Astrocyte of the spinal cord (primary cell): Measurements from ENCODE around the gene PHKA1.
"Not testable (repeated sequence)": the region's sequence is repeated elsewhere in the genome, so short reads cannot be mapped to it uniquely, and the experiment has no call there.

Source experiments
- DNase-seq: peaks from one replicate; pipeline ENCODE4 v3.0.0; 2011; ENCODE audit warnings: low read depth, low spot score
- H3K4me3 ChIP-seq: 2 replicates; pipeline ENCODE4 v1.5.1; 2011; ENCODE audit warnings: low read depth, mild to moderate bottlenecking, low read length, moderate library complexity
- in situ Hi-C: cut with HindIII; loops from 2 replicates; pipeline ENCODE4 v1.10.0; 2017; ENCODE audit warnings: low sequenced_read_pairs
- TF ChIP-seq, protein P1 (sequence below): IDR thresholded peaks from 2 replicates; pipeline ENCODE4 v1.5.1; 2012; ENCODE audit warnings: low read depth, mild to moderate bottlenecking, low read length, inconsistent platforms

Gene PHKA1

DNA sequence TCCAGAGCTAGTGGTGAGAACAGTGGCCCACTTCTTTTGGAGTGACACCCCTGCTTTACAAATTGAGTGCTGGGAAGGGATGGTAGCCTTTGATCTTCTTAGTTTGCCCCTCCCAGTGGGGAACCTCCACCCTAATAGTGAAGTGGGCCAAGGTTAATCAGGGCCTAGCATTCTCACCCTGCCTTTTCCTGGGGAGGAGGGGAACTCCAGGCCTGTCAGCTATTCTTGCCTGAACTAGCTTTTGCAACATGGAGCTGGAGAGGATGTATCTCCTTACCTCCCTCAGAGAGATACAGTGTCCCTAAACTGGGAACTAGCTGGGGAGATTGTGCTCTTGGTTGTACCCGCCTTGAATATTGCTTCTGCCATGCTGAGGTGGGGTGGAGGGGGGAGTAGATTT lies 20.6 kb downstream of the PHKA1 start:
- TF ChIP-seq, protein P1, sequence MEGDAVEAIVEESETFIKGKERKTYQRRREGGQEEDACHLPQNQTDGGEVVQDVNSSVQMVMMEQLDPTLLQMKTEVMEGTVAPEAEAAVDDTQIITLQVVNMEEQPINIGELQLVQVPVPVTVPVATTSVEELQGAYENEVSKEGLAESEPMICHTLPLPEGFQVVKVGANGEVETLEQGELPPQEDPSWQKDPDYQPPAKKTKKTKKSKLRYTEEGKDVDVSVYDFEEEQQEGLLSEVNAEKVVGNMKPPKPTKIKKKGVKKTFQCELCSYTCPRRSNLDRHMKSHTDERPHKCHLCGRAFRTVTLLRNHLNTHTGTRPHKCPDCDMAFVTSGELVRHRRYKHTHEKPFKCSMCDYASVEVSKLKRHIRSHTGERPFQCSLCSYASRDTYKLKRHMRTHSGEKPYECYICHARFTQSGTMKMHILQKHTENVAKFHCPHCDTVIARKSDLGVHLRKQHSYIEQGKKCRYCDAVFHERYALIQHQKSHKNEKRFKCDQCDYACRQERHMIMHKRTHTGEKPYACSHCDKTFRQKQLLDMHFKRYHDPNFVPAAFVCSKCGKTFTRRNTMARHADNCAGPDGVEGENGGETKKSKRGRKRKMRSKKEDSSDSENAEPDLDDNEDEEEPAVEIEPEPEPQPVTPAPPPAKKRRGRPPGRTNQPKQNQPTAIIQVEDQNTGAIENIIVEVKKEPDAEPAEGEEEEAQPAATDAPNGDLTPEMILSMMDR = no peak
- DNase-seq = no peak
- in situ Hi-C loops = no loop called here
- no peak overlapping the region for H3K4me3 ChIP-seq

DNA sequence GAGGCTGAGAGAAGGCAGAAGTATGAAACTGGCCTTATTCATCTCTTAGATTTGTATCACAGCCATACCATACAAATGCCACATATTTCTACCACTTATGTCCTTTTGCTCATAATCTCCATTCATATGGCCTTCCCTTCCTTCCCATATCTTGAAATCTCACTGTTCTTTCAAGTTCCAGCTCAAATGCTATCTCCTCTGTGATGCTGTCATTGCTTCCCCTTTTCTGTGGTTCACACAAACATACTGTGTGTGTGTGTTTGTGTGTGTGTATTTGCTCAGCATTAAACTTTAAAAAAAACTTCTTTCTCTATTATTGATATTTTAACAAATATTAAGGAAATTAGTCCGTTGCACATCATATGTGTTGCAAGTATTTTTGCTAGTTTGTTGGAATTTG lies 26.7 kb downstream of the PHKA1 start:
- in situ Hi-C loops = no loop called here
- no peak for DNase-seq
- no peak overlapping the region for H3K4me3 ChIP-seq
- TF ChIP-seq, protein P1 = no peak

DNA sequence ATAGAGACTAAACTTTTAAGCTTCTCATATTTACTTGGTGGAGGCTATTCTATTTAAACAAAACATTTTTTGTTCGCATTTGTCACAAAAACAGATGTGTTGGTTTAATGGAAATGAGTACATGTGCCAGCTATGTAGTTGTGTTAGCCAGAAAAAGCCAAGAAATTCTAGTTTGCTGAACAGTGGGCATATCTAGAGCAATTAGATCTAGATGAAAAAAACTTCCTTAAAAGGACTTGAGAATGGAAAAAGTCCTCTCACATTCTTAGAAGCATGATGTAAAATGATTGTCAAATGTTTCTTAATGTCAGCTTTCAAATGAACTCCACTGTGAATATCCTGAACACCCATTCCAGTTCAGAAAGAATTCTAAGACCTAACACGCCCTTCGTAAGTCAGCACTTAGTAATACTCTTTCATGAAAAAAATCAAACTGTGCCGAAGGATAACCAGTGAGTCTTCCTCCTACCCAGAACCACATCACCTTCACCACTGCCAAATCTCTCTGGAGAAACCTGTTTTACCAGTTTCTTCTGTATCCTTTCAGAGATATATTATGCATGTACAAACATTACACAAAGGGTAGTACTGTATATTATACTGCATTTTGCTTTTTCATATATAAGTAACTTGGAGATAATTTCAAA lies 28.2 kb downstream of the PHKA1 start:
- DNase-seq = peak; percentile 49
- TF ChIP-seq, protein P1 = no peak
- no peak overlapping the region for H3K4me3 ChIP-seq
- in situ Hi-C loops = no loop called here

DNA sequence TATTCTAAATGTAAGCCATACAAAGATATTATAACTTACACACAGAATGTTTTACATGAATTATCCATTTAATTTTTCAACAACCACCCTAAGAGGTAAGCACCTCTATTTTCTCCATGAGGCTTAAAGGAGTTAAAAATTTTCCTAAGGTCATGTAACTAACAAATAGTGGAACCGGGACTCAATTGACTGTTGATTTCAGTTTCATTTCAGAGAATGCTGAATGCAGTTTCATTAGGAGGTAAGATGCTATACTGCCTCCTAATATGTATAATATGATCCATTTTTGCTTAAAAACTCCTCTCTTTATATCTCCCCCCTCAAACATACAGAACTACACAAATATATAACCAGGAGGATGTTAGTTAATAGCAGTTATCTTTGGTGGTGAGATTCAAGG lies 29.1 kb downstream of the PHKA1 start:
- in situ Hi-C loops = no loop called here
- no peak overlapping the region for H3K4me3 ChIP-seq
- DNase-seq = no peak
- TF ChIP-seq, protein P1 = no peak

DNA sequence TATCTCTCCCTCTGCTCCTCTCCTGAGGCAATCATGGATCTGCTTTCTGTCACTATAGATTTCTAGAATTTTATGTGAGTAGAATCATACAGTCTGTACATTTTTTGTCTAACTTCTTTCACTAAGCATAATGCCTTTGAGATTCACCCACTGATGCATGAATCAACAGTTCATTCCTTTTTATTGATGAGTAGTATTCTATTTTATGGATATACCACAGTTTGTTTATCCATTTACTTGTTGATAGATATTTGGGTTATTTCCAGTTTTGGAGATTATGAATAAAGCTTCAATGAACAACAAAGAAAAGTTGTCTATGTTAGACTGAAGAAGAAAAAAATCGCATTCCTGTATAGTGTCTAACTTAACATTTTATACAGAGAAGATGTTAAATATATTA lies 30.5 kb downstream of the PHKA1 start:
- no peak overlapping the region for H3K4me3 ChIP-seq
- TF ChIP-seq, protein P1 = no peak
- in situ Hi-C loops = no loop called here
- no peak for DNase-seq

DNA sequence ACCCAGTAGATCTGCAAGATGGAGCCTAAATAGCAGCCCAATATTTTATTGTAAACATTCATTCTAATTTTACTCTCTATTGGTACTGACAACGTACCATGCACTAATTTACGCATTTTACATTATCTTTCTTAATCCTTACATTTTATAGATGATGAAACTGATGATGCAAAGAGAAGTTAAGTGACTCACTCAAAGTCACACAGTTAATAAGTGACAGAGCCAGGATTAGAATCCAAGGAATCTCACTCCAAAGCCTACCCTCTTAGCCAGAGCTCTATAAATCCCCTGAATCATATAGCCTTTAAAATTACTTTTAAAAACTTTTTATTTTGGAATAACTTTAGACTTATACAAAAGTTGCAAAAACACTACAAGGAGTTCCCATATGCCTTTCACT lies 37.6 kb downstream of the PHKA1 start:
- TF ChIP-seq, protein P1 = no peak
- in situ Hi-C loops = no loop called here
- DNase-seq = no peak
- H3K4me3 ChIP-seq = no peak overlapping the region

DNA sequence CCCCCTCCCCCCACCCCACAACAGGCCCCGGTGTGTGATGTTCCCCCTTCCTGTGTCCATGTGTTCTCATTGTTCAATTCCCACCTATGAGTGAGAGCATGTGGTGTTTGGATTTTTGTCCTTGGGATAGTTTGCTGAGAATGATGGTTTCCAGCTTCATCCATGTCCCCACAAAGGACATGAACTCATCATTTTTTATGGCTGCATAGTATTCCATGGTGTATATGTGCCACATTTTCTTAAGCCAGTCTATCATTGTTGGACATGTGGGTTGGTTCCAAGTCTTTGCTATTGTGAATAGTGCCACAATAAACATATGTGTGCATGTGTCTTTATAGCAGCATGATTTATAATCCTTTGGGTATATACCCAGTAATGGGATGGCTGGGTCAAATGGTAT lies 40.2 kb downstream of the PHKA1 start:
- DNase-seq, in situ Hi-C loops: not testable (repeated sequence)

DNA sequence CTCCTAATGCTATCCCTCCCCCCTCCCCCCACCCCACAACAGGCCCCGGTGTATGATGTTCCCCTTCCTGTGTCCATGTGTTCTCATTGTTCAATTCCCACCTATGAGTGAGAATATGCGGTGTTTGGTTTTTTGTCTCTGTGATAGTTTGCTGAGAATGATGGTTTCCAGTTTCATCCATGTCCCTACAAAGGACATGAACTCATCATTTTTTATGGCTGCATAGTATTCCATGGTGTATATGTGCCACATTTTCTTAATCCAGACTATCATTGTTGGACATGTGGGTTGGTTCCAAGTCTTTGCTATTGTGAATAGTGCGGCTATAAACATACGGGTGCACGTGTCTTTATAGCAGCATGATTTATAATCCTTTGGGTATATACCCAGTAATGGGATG lies 44.6 kb downstream of the PHKA1 start:
- H3K4me3 ChIP-seq, in situ Hi-C loops: not testable (repeated sequence)

More for the DNA sequence above, 40.2 kb downstream of the PHKA1 start:
- not testable (repeated sequence) for H3K4me3 ChIP-seq

More for the DNA sequence above, 44.6 kb downstream of the PHKA1 start:
- DNase-seq = not testable (repeated sequence)
